Hepatocyte (in vitro differentiated cells): Measurements from ENCODE around the gene MAP3K20. TPM values are rescaled to one million over a fixed set of nuclear protein-coding genes. Genes with fewer than 3 reads are reported as not detected.
"Not testable (repeated sequence)": the region's sequence is repeated elsewhere in the genome, so short reads cannot be mapped to it uniquely, and the experiment has no call there.

Experiments
- DNase-seq: peaks from one replicate; pipeline ENCODE4 v3.0.0-alpha.2; 2016; ENCODE audit warnings: low spot score
- H2AFZ ChIP-seq: fragments of 200-600 bp; sonication (generic); 2 replicates; pipeline ENCODE4 v1.6.0; 2016; ENCODE audit warnings: antibody characterized with exemption, mild to moderate bottlenecking
- H3K27ac ChIP-seq: fragments of 200-600 bp; sonication (generic); 2 replicates; pipeline ENCODE4 v1.5.1; 2016; ENCODE audit warnings: mild to moderate bottlenecking
- H3K27me3 ChIP-seq: fragments of 200-600 bp; sonication (generic); 2 replicates; pipeline ENCODE4 v1.6.1; 2016
- H3K36me3 ChIP-seq: fragments of 200-600 bp; sonication (generic); replicated peaks from 2 replicates; pipeline ENCODE4 v1.5.1; 2016; ENCODE audit warnings: low read depth; ENCODE audit not compliant: insufficient read depth
- H3K4me1 ChIP-seq: fragments of 200-600 bp; sonication (generic); 2 replicates; pipeline ENCODE4 v1.5.1; 2016; ENCODE audit warnings: mild to moderate bottlenecking, moderate library complexity; ENCODE audit not compliant: insufficient read depth
- H3K4me2 ChIP-seq: fragments of 200-600 bp; sonication (generic); 2 replicates; pipeline ENCODE4 v1.6.0; 2016
- H3K4me3 ChIP-seq: fragments of 200-600 bp; sonication (generic); 2 replicates; pipeline ENCODE4 v1.5.1; 2016; ENCODE audit warnings: mild to moderate bottlenecking
- H3K79me2 ChIP-seq: fragments of 200-600 bp; sonication (generic); 2 replicates; pipeline ENCODE4 v1.6.0; 2017; ENCODE audit warnings: mild to moderate bottlenecking
- H3K9me2 ChIP-seq: fragments of 200-600 bp; sonication (generic); replicated peaks from 2 replicates; pipeline ENCODE4 v1.6.0; 2017; ENCODE audit warnings: mild to moderate bottlenecking; ENCODE audit not compliant: insufficient read depth
- H3K9me3 ChIP-seq: fragments of 200-600 bp; sonication (generic); 2 replicates; pipeline ENCODE4 v1.5.1; 2016; ENCODE audit warnings: low read depth, mild to moderate bottlenecking
- H4K20me1 ChIP-seq: fragments of 200-600 bp; sonication (generic); 2 replicates; pipeline ENCODE4 v1.6.0; 2016; ENCODE audit warnings: mild to moderate bottlenecking; ENCODE audit not compliant: insufficient read depth, poor library complexity, severe bottlenecking
- EZH2 ChIP-seq: fragments of 200-600 bp; sonication (generic); IDR thresholded peaks from 2 replicates; pipeline ENCODE4 v1.6.1; 2016; ENCODE audit warnings: antibody characterized with exemption, mild to moderate bottlenecking, borderline replicate concordance
- EZH2phosphoT487 ChIP-seq: fragments of 200-600 bp; sonication (generic); IDR thresholded peaks from one replicate; pipeline ENCODE4 v1.6.1; 2018; ENCODE audit warnings: antibody characterized with exemption, mild to moderate bottlenecking, low read depth, moderate library complexity; ENCODE audit not compliant: unreplicated experiment, severe bottlenecking
- WGBS: methylation state at CpG from one replicate; pipeline ENCODE4 v1.1.6; 2016; ENCODE audit warnings: low lambda C conversion rate; ENCODE audit errors: missing lambda C conversion rate; 5-methylcytosine and 5-hydroxymethylcytosine counted together
- polyA plus RNA-seq: library from polyadenylated mRNA; unstranded; fragments of >200 nt; fragmentation: Nextera tagmentation; extraction: Ambion mirVana; gene quantifications from 2 replicates; pipeline ENCODE4 v1.2.1, GENCODE V29; 2016
- total RNA-seq: library from RNA; depleted of rRNA; stranded (reverse); fragments of >200 nt; gene quantifications from 2 replicates; pipeline ENCODE4 v1.2.3, GENCODE V29; 2014
- TF ChIP-seq, protein P1 (sequence below): fragments of 200-600 bp; sonication (generic); IDR thresholded peaks from 2 replicates; pipeline ENCODE4 v1.5.1; 2016; ENCODE audit warnings: antibody characterized with exemption, mild to moderate bottlenecking; ENCODE audit not compliant: poor library complexity

Gene MAP3K20
- total and polyA plus RNA-seq, 2 experiments from 2014 or later: 16.5 to 23.3 TPM

DNA sequence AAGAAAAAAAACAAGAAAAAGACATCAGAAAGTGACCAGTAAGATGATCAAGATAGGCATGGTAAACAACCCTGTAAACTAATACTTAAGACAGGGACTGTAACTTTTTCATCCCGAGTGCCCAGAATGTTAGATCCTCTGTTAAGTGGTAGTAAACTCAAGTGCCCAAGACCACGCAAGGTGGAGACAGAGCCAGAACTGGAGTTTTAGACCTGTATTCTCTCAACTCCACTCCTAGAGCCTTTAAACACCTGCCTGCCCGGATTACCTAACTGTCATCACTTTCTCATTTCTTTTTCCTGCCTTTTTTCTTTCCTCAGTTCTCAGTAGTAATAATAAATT, 203.9 kb downstream of the MAP3K20 start:
- Histone ChIP-seq H2AFZ (no peak overlapping the region), H3K36me3 (no peaks in the 10 kb centered on the region), H4K20me1 (no peaks in the 10 kb centered on the region), H3K9me2 (no peaks in the 10 kb centered on the region), H3K27ac (no peak overlapping the region), H3K4me3 (no peak overlapping the region), H3K4me2 (no peak overlapping the region), H3K79me2 (no peaks in the 10 kb centered on the region), H3K4me1 (no peaks in the 10 kb centered on the region), H3K27me3 (no peaks in the 10 kb centered on the region), H3K9me3 (no peaks in the 10 kb centered on the region)
- TF ChIP-seq EZH2phosphoT487 (no peak), EZH2 (no peak)
- TF ChIP-seq, protein P1, sequence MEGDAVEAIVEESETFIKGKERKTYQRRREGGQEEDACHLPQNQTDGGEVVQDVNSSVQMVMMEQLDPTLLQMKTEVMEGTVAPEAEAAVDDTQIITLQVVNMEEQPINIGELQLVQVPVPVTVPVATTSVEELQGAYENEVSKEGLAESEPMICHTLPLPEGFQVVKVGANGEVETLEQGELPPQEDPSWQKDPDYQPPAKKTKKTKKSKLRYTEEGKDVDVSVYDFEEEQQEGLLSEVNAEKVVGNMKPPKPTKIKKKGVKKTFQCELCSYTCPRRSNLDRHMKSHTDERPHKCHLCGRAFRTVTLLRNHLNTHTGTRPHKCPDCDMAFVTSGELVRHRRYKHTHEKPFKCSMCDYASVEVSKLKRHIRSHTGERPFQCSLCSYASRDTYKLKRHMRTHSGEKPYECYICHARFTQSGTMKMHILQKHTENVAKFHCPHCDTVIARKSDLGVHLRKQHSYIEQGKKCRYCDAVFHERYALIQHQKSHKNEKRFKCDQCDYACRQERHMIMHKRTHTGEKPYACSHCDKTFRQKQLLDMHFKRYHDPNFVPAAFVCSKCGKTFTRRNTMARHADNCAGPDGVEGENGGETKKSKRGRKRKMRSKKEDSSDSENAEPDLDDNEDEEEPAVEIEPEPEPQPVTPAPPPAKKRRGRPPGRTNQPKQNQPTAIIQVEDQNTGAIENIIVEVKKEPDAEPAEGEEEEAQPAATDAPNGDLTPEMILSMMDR: no peak
- 62% methylated on average over 3 of the region's 3 CpGs for WGBS
- no peak for DNase-seq

DNA sequence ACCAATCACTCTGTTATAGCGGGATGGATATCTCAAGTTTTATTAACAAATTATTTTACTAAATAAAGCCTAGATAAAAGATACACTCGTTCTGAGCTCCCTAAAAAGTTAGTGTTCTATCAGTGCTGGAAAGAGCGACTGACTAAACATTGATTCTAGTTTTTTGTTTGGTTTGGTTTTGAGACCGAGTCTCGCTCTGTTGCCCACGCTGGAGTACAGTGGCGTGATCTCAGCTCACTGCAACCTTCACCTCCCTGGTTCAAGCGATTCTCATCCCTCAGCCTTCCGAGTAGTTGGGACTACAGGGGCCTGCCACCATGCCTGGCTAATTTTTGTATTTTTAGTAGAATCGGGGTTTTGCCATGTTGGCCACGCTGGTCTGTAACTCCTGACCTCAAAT, 205.2 kb downstream of the MAP3K20 start:
- H2AFZ ChIP-seq: no peak overlapping the region

DNA sequence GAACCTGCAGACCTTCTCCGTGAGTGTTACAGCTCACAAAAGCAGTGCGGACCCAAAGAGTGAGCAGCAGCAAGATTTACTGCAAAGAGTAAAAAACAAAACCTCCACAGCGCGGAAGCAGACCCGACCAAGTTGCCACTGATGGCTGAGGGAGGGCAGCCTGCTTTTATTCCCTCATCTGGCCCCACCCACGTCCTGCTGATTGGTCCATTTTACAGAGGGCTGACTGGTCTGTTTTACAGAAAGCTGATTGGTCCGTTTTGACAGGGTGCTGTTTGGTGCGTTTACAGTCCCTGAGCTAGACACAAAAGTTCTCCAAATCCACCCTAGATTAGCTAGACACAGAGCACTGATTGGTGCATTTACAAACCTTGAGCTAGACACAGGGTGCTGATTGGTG, 206.3 kb downstream of the MAP3K20 start:
- not testable (repeated sequence) for H3K36me3 ChIP-seq, H3K4me2 ChIP-seq, H3K9me2 ChIP-seq, H2AFZ ChIP-seq, H3K4me1 ChIP-seq, H3K4me3 ChIP-seq, DNase-seq, H3K9me3 ChIP-seq, H3K27me3 ChIP-seq, H4K20me1 ChIP-seq, H3K79me2 ChIP-seq, H3K27ac ChIP-seq
- WGBS: 92% methylated on average over 8 of the region's 8 CpGs

More for the DNA sequence above, 205.2 kb downstream of the MAP3K20 start:
- Histone ChIP-seq H3K9me3 (no peaks in the 10 kb centered on the region), H3K4me2 (no peak overlapping the region), H3K79me2 (no peaks in the 10 kb centered on the region), H3K9me2 (no peaks in the 10 kb centered on the region), H3K4me3 (no peak overlapping the region), H4K20me1 (no peaks in the 10 kb centered on the region), H3K27ac (no peak overlapping the region), H3K27me3 (no peaks in the 10 kb centered on the region), H3K36me3 (no peaks in the 10 kb centered on the region), H3K4me1 (no peaks in the 10 kb centered on the region)
- DNase-seq: no peak
- no peak for TF ChIP-seq EZH2phosphoT487
- TF ChIP-seq EZH2: no peak
- TF ChIP-seq, protein P1: no peak
- WGBS: 92% methylated on average over 11 of the region's 11 CpGs

DNA sequence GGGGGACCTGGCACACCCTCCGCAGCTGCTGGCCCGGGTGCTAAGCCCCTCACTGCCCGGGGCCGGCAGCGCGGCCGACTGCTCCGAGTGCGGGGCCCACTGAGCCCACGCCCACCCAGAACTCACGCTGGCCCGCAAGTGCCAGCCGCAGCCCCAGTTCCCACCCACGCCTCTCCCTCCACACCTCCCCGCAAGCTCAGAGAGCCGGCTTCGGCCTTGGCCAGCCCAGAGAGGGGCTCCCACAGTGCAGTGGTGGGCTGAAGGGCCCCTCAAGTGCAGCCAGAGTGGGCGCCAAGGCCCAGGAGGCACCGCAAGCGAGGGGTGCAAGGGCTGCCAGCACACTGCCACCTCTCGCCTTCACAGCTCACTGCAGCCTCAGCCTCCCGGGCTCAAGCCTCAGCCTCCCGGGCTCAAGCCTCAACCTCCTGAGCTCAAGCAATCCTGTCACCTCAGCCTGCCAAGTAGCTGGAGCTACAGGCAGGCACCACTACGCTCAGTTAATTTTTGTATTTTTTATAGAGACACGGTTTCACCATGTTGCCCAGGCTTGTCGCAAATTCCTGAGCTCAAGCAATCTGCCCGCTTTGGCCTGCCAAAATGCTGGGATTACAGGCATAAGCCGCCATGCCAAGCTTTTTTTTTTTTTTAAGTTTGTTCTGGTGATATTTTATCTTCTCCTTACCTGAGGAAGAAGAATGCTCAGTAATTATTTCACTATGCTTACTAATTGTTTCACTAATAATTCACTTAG, 207.3 kb downstream of the MAP3K20 start:
- Histone ChIP-seq H3K4me2 (no peak overlapping the region), H3K4me3 (no peak overlapping the region), H3K27ac (no peak overlapping the region), H3K27me3 (no peaks in the 10 kb centered on the region), H3K9me3 (no peaks in the 10 kb centered on the region), H4K20me1 (no peaks in the 10 kb centered on the region), H3K79me2 (no peaks in the 10 kb centered on the region), H3K9me2 (no peaks in the 10 kb centered on the region), H3K36me3 (no peaks in the 10 kb centered on the region), H3K4me1 (no peaks in the 10 kb centered on the region), H2AFZ (no peak overlapping the region)
- WGBS: 96% methylated on average over 20 of the region's 28 CpGs
- no peak for DNase-seq
- TF ChIP-seq, protein P1: no peak
- TF ChIP-seq EZH2 (no peak), EZH2phosphoT487 (no peak)
